GM11168 (cell line): ENCODE results near the gene MICAL2.
"Not testable (repeated sequence)": the region's sequence is repeated elsewhere in the genome, so short reads cannot be mapped to it uniquely, and the experiment has no call there.

Source experiments
- in situ Hi-C: fragments of 300-500 bp; cut with MboI; formaldehyde crosslinking; loops from one replicate; pipeline ENCODE4 v1.12.0; 2022; ENCODE audit warnings: low sequenced_read_pairs; ENCODE audit not compliant: unreplicated experiment

MICAL2 gene

GRCh38 chr11:12129227-12129626, 18.8 kb downstream of the MICAL2 start:
- in situ Hi-C loops = no loop called here

DNA sequence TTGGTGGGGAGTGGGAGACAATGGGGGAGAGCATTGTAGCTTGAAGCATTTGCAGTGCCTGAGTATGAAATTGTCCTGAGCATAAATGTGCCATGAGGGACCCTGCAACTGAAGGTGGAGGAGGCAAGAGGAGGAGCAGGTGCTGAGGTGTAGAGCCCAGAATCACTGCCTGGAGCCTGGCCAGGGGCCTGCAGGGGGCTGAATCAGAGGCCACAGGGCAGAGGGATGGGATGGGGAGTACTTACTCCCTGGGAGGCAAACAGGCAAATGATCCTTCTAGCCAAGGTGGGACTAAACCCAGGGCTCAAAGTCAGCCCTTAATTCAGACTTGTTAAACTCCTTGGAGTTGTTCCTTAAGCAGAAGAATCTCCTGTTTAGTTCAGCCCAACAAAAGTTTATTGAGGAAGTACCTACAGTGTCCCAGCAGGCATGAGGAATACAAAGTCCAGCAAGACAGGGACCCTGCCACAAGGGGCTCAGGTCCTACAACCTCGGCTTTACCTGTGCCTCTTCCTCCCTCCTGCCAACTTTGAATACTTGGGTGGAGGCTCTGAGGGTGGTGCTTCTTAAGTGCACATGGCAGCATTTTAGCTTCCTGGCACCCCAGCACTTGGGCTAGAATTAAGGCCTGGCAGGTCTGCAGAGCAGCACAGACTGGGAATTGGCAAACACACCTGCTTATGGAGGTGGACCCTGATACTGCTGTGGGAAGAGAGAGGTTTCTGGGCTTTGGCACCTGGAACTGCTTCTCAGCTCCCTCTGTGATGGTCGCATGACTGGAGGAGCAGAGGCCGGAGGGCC, 20.0 kb downstream of the MICAL2 start:
- in situ Hi-C loops = no loop called here

GRCh38 chr11:12131943-12132789, 21.8 kb downstream of the MICAL2 start:
- in situ Hi-C loops = no loop called here

DNA sequence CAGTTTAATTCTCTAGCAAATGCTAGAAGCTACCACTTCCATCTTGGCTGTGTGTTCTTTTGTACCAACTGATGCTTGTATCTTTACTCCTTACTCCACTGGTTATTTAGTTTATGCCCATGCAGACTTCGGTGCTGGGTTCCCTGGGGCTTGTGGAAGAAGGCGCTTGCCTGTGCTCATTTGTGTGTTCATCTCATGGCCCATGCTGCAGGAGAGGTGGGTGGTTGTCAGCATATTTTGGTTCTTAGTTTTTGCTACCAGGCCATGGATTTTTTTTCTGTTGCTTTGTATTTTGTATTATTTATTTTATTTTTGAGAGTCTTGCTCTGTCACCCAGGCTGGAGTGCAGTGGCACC, 22.4 kb downstream of the MICAL2 start:
- in situ Hi-C loops = no loop called here

GRCh38 chr11:12133547-12134235, 23.3 kb downstream of the MICAL2 start:
- in situ Hi-C loops = no loop called here

DNA sequence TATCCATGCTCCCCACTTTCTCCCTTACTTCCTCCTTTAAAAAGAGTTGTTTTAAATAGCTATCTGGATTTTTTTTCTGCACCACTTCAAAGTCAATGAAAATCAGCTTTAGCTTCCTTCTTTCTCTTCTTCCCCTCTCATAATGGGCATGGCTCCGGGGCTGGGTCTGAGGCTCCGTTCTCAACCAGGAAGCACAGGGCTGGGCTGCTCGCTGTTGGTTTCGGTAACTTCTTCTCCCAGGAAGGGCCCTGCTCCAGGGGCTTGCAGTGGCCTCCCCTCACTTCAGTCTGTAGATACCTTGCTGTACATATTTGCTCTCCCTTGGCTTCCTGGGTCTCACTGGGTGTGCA, 23.8 kb downstream of the MICAL2 start:
- in situ Hi-C loops = no loop called here

- in situ Hi-C loops = no loop called here
These were observed 24.8 kb downstream of the MICAL2 start for GRCh38 chr11:12135185-12135584.

- in situ Hi-C loops = no loop called here
These were observed 26.8 kb downstream of the MICAL2 start for GRCh38 chr11:12137005-12137690.

GRCh38 chr11:12137938-12138731, 27.7 kb downstream of the MICAL2 start:
- in situ Hi-C loops = no loop called here

GRCh38 chr11:12139144-12139881, 28.9 kb downstream of the MICAL2 start:
- in situ Hi-C loops = no loop called here

GRCh38 chr11:12140186-12140793, 29.9 kb downstream of the MICAL2 start:
- in situ Hi-C loops = no loop called here

DNA sequence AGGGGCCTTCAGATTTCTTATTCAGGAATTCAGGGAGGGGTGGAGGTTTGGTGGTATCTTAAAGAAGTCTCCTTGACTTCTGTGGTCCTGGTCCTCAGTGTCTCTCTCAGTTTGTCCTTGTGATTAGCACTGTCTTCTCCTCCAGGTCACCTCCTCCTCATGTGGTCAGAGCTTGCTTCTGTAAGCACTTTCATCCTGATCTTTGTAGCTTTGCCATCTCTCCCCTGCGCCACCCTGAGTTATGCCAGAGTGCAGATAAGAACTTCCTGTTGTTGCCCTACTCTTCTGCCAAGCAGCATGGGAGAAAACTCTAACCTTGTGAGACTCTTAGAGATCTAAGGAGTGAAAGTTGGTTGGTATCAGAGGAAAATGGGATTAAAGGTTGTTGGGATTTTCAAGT, 30.9 kb downstream of the MICAL2 start:
- in situ Hi-C loops = no loop called here

- in situ Hi-C loops = no loop called here
These were observed 31.8 kb downstream of the MICAL2 start for GRCh38 chr11:12142176-12142575.

DNA sequence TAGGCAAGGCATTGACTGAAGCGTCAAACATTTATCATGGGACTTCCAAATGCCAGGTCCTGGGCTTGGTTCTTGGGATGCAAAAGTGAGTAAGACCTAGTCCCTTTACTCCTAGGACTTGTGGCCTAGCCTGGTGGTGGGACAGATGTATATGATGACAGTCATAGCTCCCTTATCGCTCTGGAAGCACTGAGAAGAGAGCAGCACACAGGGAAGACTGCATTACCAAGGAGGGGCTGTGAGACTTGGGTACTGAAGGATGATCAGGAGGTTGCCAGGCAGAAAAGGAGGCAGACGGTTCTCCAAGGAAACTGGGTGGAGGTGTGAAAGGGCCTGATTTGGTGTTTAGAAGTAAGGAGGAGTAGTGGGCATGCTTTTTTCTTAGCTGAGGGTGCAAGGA, 32.5 kb downstream of the MICAL2 start:
- in situ Hi-C loops = no loop called here

GRCh38 chr11:12143461-12144258, 33.3 kb downstream of the MICAL2 start:
- in situ Hi-C loops = no loop called here

DNA sequence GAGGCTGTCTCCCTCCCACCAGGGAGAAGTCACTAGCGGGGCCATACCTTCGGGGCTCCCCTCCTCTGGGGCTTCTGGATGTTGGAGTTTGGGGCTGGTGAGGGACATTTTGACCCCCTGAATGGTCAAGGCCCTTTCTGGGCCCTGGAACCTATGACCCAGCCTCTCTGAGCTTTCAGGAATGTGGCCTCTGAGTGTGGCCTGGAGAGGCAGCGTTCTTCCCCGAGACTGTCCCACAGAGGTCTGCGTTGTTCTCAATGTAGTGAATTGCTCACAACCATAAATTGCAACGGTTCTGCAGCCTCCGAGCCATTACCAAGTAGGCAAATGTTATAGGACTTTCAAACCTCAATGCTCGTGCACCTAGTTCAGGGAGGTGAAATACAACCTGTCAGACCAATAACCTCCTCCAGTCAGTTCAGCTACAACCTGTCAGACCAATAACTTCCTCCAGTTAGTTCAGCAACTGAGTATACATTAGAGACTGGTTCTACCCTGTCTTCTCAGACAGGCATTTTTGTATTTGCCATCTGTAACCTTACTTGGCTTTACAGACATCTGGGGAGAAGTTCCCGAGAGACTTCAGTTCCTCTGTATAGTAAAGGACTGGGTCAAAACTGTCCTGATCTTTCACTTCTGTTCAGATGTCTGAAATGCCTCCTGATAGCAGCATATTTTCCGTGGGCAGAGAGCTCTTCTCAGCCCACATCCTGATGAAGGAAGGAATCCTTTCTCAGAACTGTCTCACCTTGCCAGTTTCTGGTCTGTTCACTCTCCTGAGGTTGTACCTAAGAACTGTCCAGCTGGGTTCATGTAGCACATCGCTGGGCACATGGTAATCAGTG, 34.2 kb downstream of the MICAL2 start:
- in situ Hi-C loops = no loop called here

GRCh38 chr11:12146678-12147077, 36.3 kb downstream of the MICAL2 start:
- in situ Hi-C loops = not testable (repeated sequence)
